DND-41 (cell line): ENCODE data around the gene IFFO2.

Experiments used
- ATAC-seq: fragments of 200-7000 bp; cut with Tn5 transposase; 3 replicates; pipeline ENCODE4 v1.9.1; 2021; ENCODE audit warnings: low read depth; ENCODE audit not compliant: insufficient read depth
- DNase-seq: peaks from one replicate; pipeline ENCODE4 v3.0.0-alpha.2; 2020
- H2AFZ ChIP-seq: 2 replicates; pipeline ENCODE4 v1.6.0; 2012; ENCODE audit warnings: low read depth, low read length
- H3K27ac ChIP-seq: 2 replicates; pipeline ENCODE4 v1.5.1; 2012; ENCODE audit warnings: low read length, inconsistent platforms
- H3K27me3 ChIP-seq: fragments of 200-600 bp; sonication (generic); 2 replicates; pipeline ENCODE4 v1.6.0; 2012; ENCODE audit warnings: low read length, mild to moderate bottlenecking, inconsistent platforms; ENCODE audit not compliant: insufficient read depth, poor library complexity
- H3K36me3 ChIP-seq: 2 replicates; pipeline ENCODE4 v1.5.1; 2012; ENCODE audit warnings: low read length, inconsistent platforms; ENCODE audit not compliant: insufficient read depth
- H3K4me1 ChIP-seq: 2 replicates; pipeline ENCODE4 v1.5.1; 2012; ENCODE audit warnings: mild to moderate bottlenecking, low read length; ENCODE audit not compliant: insufficient read depth
- H3K4me2 ChIP-seq: 2 replicates; pipeline ENCODE4 v1.6.0; 2012; ENCODE audit warnings: mild to moderate bottlenecking, moderate library complexity, low read length, inconsistent platforms; ENCODE audit not compliant: insufficient read depth
- H3K4me3 ChIP-seq, 2 experiments: fragments of 200-600 bp in 1 of 2; shearing (Covaris generic) in 1 of 2; 2 replicates each; pipeline ENCODE4 v1.5.1; 2012 to 2016; ENCODE audit warnings: inconsistent platforms in 2 of 2, low read length in 2 of 2, mild to moderate bottlenecking in 2 of 2, low read depth in 1 of 2, moderate library complexity in 1 of 2
- H3K79me2 ChIP-seq: 2 replicates; pipeline ENCODE4 v1.6.0; 2012; ENCODE audit warnings: low read length, inconsistent platforms; ENCODE audit not compliant: insufficient read depth
- H3K9ac ChIP-seq: 2 replicates; pipeline ENCODE4 v1.6.0; 2012; ENCODE audit warnings: low read depth, mild to moderate bottlenecking, inconsistent platforms, low read length, moderate library complexity
- H3K9me3 ChIP-seq: 2 replicates; pipeline ENCODE4 v1.5.1; 2012; ENCODE audit warnings: low read length, moderate library complexity, mild to moderate bottlenecking, inconsistent platforms; ENCODE audit not compliant: insufficient read depth, severe bottlenecking
- H4K20me1 ChIP-seq: 2 replicates; pipeline ENCODE4 v1.6.0; 2012; ENCODE audit warnings: low read length; ENCODE audit not compliant: insufficient read depth
- EZH2 ChIP-seq: IDR thresholded peaks from 3 replicates; pipeline ENCODE4 v1.6.1; 2012; ENCODE audit warnings: borderline replicate concordance, low read depth, mild to moderate bottlenecking, moderate library complexity, low read length, inconsistent platforms; ENCODE audit not compliant: severe bottlenecking
- TF ChIP-seq, protein P1 (sequence below): IDR thresholded peaks from 2 replicates; pipeline ENCODE4 v1.5.1; 2012; ENCODE audit warnings: borderline replicate concordance, low read length, moderate library complexity, mild to moderate bottlenecking; ENCODE audit not compliant: poor library complexity, severe bottlenecking; ENCODE audit errors: extremely low read depth

Gene IFFO2

GRCh38 chr1:18965206-18966173, 9.0 kb upstream of the IFFO2 start:
- no peak overlapping the region for H3K9ac ChIP-seq
- no peak for TF ChIP-seq EZH2
- TF ChIP-seq, protein P1, sequence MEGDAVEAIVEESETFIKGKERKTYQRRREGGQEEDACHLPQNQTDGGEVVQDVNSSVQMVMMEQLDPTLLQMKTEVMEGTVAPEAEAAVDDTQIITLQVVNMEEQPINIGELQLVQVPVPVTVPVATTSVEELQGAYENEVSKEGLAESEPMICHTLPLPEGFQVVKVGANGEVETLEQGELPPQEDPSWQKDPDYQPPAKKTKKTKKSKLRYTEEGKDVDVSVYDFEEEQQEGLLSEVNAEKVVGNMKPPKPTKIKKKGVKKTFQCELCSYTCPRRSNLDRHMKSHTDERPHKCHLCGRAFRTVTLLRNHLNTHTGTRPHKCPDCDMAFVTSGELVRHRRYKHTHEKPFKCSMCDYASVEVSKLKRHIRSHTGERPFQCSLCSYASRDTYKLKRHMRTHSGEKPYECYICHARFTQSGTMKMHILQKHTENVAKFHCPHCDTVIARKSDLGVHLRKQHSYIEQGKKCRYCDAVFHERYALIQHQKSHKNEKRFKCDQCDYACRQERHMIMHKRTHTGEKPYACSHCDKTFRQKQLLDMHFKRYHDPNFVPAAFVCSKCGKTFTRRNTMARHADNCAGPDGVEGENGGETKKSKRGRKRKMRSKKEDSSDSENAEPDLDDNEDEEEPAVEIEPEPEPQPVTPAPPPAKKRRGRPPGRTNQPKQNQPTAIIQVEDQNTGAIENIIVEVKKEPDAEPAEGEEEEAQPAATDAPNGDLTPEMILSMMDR: no peak

GRCh38 chr1:18963968-18964367, 7.5 kb upstream of the IFFO2 start:
- H3K9me3 ChIP-seq: no peaks in the 10 kb centered on the region
- ATAC-seq: no peak
- no peak for DNase-seq
- no peaks in the 10 kb centered on the region for H3K4me1 ChIP-seq
- no peak for TF ChIP-seq EZH2
- TF ChIP-seq, protein P1: no peak
- no peaks in the 10 kb centered on the region; the same call in 1 of the 2 replicates for H4K20me1 ChIP-seq
- no peak overlapping the region for H3K27ac ChIP-seq
- no peak overlapping the region for H3K4me2 ChIP-seq
- H3K4me3 ChIP-seq: no peak overlapping the region
- H3K9ac ChIP-seq: no peak overlapping the region
- peaks cover 9% of the 10 kb centered on the region for H3K27me3 ChIP-seq
- H2AFZ ChIP-seq: no peak overlapping the region
- no peaks in the 10 kb centered on the region for H3K79me2 ChIP-seq
- H3K36me3 ChIP-seq: no peaks in the 10 kb centered on the region

More at GRCh38 chr1:18965206-18966173, 9.0 kb upstream of the IFFO2 start:
- Histone ChIP-seq H3K79me2 (no peaks in the 10 kb centered on the region), H3K9me3 (no peaks in the 10 kb centered on the region), H2AFZ (no peak overlapping the region), H3K27me3 (peaks cover 9% of the 10 kb centered on the region), H3K36me3 (no peaks in the 10 kb centered on the region), H4K20me1 (no peaks in the 10 kb centered on the region; the same call in 1 of the 2 replicates), H3K27ac (no peak overlapping the region), H3K4me3 (no peak overlapping the region), H3K4me1 (no peaks in the 10 kb centered on the region), H3K4me2 (no peak overlapping the region)
- no peak for DNase-seq
- ATAC-seq: no peak

DNA sequence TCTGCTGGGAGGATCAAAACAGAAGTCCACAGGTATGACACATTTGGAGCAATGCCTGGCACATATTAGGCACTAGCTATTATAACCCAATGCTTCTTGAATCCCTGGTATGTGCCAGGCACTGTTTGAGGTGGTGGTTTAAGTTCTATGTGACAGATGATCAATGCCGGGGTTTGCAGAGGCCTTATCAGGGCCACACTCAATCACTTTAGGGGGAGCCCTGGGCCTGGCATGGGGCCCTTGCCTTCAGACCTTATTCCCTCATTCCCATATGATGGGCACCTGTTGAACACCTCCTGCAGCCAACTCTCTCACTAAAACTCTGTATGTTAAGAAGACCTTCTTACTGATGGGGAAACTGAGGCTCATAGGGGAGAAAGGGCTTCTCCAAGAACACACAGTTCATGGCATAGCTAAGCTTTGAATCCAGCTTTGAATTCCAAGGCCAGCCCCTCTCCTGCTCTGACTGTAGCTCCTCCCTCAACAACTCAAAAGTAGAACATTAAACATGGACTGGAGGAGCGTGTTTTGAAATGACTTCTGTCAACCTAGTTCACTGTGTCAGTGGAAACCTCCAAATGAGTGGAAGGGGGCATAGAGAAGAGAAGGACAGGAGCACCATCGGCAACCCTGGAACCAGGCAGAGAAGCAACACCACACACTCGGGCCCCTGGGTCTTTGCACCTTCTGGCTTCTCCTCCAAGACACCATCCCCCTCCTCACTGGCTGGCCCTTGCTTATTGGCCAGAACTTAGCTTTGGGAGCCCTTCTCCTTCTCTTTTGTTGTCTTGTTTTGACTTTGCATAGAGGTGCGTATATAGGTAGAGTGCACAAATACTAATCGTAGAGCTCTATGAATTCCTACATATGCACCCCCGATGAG, 6.6 kb upstream of the IFFO2 start:
- no peak overlapping the region for H3K27ac ChIP-seq
- TF ChIP-seq, protein P1: no peak
- no peak for TF ChIP-seq EZH2
- no peak for ATAC-seq
- no peak overlapping the region for H3K4me3 ChIP-seq
- no peaks in the 10 kb centered on the region for H3K79me2 ChIP-seq
- no peaks in the 10 kb centered on the region for H3K9me3 ChIP-seq
- no peak for DNase-seq
- no peak overlapping the region for H3K9ac ChIP-seq
- H3K27me3 ChIP-seq: peaks cover 9% of the 10 kb centered on the region
- H2AFZ ChIP-seq: no peak overlapping the region
- H3K4me1 ChIP-seq: no peaks in the 10 kb centered on the region
- no peaks in the 10 kb centered on the region for H3K36me3 ChIP-seq
- no peaks in the 10 kb centered on the region; the same call in 1 of the 2 replicates for H4K20me1 ChIP-seq
- H3K4me2 ChIP-seq: no peak overlapping the region
